ENCODE measurements around the gene PCDHB7.
"Not testable (repeated sequence)": the region's sequence is repeated elsewhere in the genome, so short reads cannot be mapped to it uniquely, and the experiment has no call there.

Gene PCDHB7

GRCh38 chr5:141182248-141182647 is 9.8 kb downstream of the PCDHB7 start, which contains the start of gene PCDHB16:
PCDHB16 (plus strand) TSS chr5:141182387; CDS start chr5:141182560, 173 bp downstream.
- DNase-seq, result peak in 1 of 2 experiments; percentile 23

- DNase-seq, result not testable (repeated sequence)
Measured at GRCh38 chr5:141184117-141184855, 11.8 kb downstream of the PCDHB7 start.

GRCh38 chr5:141186897-141187512 is 14.6 kb downstream of the PCDHB7 start, which contains the start of gene PCDHB9:
PCDHB9 (plus strand) TSS chr5:141187161; CDS start chr5:141187319, 158 bp downstream.
- DNase-seq, result peak; percentile 71 to 81

GRCh38 chr5:141188682-141189081 is 16.2 kb downstream of the PCDHB7 start:
- not testable (repeated sequence) for DNase-seq

- DNase-seq, result not testable (repeated sequence)
Measured at GRCh38 chr5:141189131-141189530, 16.7 kb downstream of the PCDHB7 start.

- peak; percentile 19 to 69 for DNase-seq
Measured at GRCh38 chr5:141192110-141192725, 19.8 kb downstream of the PCDHB7 start, which contains the start of gene PCDHB10. PCDHB10 (plus strand) TSS chr5:141192353; CDS start chr5:141192553, 200 bp downstream.

GRCh38 chr5:141194332-141194731 is 21.9 kb downstream of the PCDHB7 start:
- not testable (repeated sequence) for DNase-seq

GRCh38 chr5:141196363-141196762 is 23.9 kb downstream of the PCDHB7 start:
- DNase-seq, result no peak

GRCh38 chr5:141199359-141200235 is 27.2 kb downstream of the PCDHB7 start, which contains the start of gene PCDHB11:
PCDHB11 (plus strand) TSS chr5:141199627; CDS start chr5:141199775, 148 bp downstream.
- DNase-seq, result peak in 1 of 2 experiments; percentile 38

- not testable (repeated sequence) for DNase-seq
Measured at GRCh38 chr5:141201126-141201525, 28.7 kb downstream of the PCDHB7 start.

GRCh38 chr5:141201646-141202045 is 29.2 kb downstream of the PCDHB7 start:
- not testable (repeated sequence) for DNase-seq

- DNase-seq, result peak in 1 of 2 experiments; percentile 14
Measured at GRCh38 chr5:141208478-141208877, 36.0 kb downstream of the PCDHB7 start, which contains the start of gene PCDHB12. PCDHB12 (plus strand) TSS chr5:141208719; CDS start chr5:141208908, 189 bp downstream.

GRCh38 chr5:141210281-141210680 is 37.8 kb downstream of the PCDHB7 start:
- not testable (repeated sequence) for DNase-seq

GRCh38 chr5:141210849-141211248 is 38.4 kb downstream of the PCDHB7 start:
- not testable (repeated sequence) for DNase-seq

GRCh38 chr5:141213656-141214339 is 41.4 kb downstream of the PCDHB7 start, which contains the start of gene PCDHB13:
PCDHB13 (plus strand) TSS chr5:141213919; CDS start chr5:141214124, 205 bp downstream.
- peak in 1 of 2 experiments; percentile 18 for DNase-seq

GRCh38 chr5:141214583-141214982 is 42.1 kb downstream of the PCDHB7 start:
- not testable (repeated sequence) for DNase-seq

- DNase-seq, result not testable (repeated sequence)
Measured at GRCh38 chr5:141215504-141215903, 43.1 kb downstream of the PCDHB7 start.

- not testable (repeated sequence) for DNase-seq
Measured at GRCh38 chr5:141216035-141216434, 43.6 kb downstream of the PCDHB7 start.

- DNase-seq, result peak; percentile 34 to 75
Measured at GRCh38 chr5:141223112-141223783, 50.8 kb downstream of the PCDHB7 start, which contains the start of gene PCDHB14. PCDHB14 (plus strand) TSS chr5:141223343; CDS start chr5:141223506, 163 bp downstream.

GRCh38 chr5:141224844-141225243 is 52.4 kb downstream of the PCDHB7 start:
- not testable (repeated sequence) for DNase-seq

Data from NCI-H524 (cell line).